Astrocyte of the spinal cord (primary cell): ENCODE data around the gene AP1G2.
"Not testable (repeated sequence)": the region's sequence is repeated elsewhere in the genome, so short reads cannot be mapped to it uniquely, and the experiment has no call there.

Experiments
- DNase-seq: peaks from one replicate; pipeline ENCODE4 v3.0.0; 2011; ENCODE audit warnings: low read depth, low spot score
- H3K4me3 ChIP-seq: 2 replicates; pipeline ENCODE4 v1.5.1; 2011; ENCODE audit warnings: low read depth, mild to moderate bottlenecking, low read length, moderate library complexity
- CTCF ChIP-seq: IDR thresholded peaks from 2 replicates; pipeline ENCODE4 v1.5.1; 2012; ENCODE audit warnings: low read depth, mild to moderate bottlenecking, low read length, inconsistent platforms
- in situ Hi-C: cut with HindIII; loops from 2 replicates; pipeline ENCODE4 v1.10.0; 2017; ENCODE audit warnings: low sequenced_read_pairs

Gene AP1G2

DNA sequence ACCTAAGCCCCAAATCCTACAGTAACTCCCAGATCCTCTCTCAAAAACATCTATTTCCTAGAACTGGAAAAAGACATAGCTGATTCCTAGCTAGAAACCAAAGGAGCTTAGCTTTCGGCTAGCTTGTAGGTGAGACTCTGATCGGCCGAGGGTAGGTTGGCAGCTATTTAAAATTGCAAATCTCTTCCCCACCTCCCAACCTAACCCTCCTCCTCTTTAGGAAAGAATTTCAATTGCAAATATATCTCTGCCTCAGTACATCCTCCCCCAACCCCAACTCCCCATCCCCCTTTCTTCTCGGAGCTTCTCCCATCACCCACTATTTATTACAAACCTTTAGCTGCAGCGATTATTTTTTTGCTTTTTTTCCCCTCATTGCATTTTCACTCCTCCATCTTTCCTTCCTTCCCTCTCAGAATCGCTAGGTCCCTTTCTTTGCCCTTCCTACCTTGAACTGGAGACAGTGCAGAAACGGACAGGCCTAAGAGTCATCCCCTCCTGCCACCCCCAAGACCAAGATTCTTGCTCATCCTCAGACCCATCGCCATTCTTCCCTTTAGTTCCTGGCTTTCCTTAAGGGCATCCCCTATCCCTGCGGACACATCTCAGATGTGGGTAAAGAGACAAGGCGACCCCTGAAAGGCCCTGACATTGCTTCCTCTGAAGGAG, 29.4 kb downstream of the AP1G2 start:
- in situ Hi-C loops, result no loop called here
- no peak for TF ChIP-seq CTCF
- no peak for DNase-seq
- H3K4me3 ChIP-seq, result no peak overlapping the region

- in situ Hi-C loops, result no loop called here
- TF ChIP-seq CTCF, result no peak
- H3K4me3 ChIP-seq, result no peak overlapping the region
- DNase-seq, result no peak
Observed at GRCh38 chr14:23537351-23538049, 30.1 kb downstream of the AP1G2 start.

- H3K4me3 ChIP-seq, DNase-seq, in situ Hi-C loops: not testable (repeated sequence)
Observed at GRCh38 chr14:23536906-23537305, 30.7 kb downstream of the AP1G2 start.

GRCh38 chr14:23536494-23536893, 31.1 kb downstream of the AP1G2 start:
- in situ Hi-C loops, result no loop called here
- H3K4me3 ChIP-seq, result no peak overlapping the region
- DNase-seq, result no peak
- no peak for TF ChIP-seq CTCF

GRCh38 chr14:23535943-23536342, 31.6 kb downstream of the AP1G2 start:
- in situ Hi-C loops, result no loop called here
- no peak overlapping the region for H3K4me3 ChIP-seq
- no peak for TF ChIP-seq CTCF
- no peak for DNase-seq

- no peak for DNase-seq
- in situ Hi-C loops, result no loop called here
- no peak for TF ChIP-seq CTCF
- H3K4me3 ChIP-seq, result no peak overlapping the region
Observed at GRCh38 chr14:23533652-23534435, 33.7 kb downstream of the AP1G2 start.

DNA sequence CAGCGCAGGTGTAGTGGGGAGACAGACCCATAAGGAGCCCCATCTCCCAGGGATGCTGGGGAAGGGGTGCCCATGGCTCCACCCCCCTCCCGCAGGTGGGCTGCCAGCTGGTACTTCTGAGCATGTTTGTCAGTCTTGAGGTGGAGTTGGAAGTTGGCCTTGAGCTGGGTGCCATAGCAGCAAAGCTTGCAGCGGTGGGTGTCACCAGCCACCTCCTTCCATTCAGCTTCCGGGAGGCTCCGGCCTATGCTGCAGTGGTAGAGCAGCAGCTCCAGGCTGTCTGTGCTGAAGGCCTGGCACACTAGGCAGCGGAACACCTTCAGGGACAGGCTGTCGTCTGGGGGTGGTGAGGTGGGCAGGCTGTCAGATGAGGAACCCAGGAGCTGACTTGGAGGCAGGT, 34.9 kb downstream of the AP1G2 start:
- in situ Hi-C loops, result no loop called here

More for the DNA sequence above, 34.9 kb downstream of the AP1G2 start:
- no peak overlapping the region for H3K4me3 ChIP-seq
- TF ChIP-seq CTCF, result no peak
- DNase-seq, result no peak
